GM23338 (cell line): ENCODE data around the gene FAT1. TPM values are rescaled to one million over a fixed set of nuclear protein-coding genes. Genes with fewer than 3 reads are reported as not detected.

Experiments
- ATAC-seq: fragments of 200-7000 bp; cut with Tn5 transposase; 3 replicates; pipeline ENCODE4 v1.9.1; 2020
- DNase-seq: peaks from one replicate; pipeline ENCODE4 v3.0.0-alpha.2; 2015; ENCODE audit warnings: low spot score
- H2AFZ ChIP-seq: fragments of 200-600 bp; sonication (generic); 2 replicates; pipeline ENCODE4 v1.8.0; 2016; ENCODE audit warnings: antibody characterized with exemption, mild to moderate bottlenecking, moderate library complexity
- H3F3A ChIP-seq: fragments of 200-600 bp; sonication (generic); replicated peaks from 2 replicates; pipeline ENCODE4 v1.8.0; 2017; ENCODE audit warnings: antibody characterized with exemption, mixed run types, low read depth
- H3K27ac ChIP-seq: fragments of 200-600 bp; sonication (generic); 2 replicates; pipeline ENCODE4 v1.6.1; 2016; ENCODE audit warnings: low read depth
- H3K27me3 ChIP-seq: fragments of 200-600 bp; sonication (generic); 2 replicates; pipeline ENCODE4 v1.8.0; 2016; ENCODE audit warnings: mild to moderate bottlenecking, mixed run types, moderate library complexity; ENCODE audit not compliant: insufficient read depth
- H3K36me3 ChIP-seq: fragments of 200-600 bp; sonication (generic); 2 replicates; pipeline ENCODE4 v1.8.0; 2016; ENCODE audit warnings: mild to moderate bottlenecking; ENCODE audit not compliant: insufficient read depth
- H3K4me1 ChIP-seq: fragments of 200-600 bp; sonication (generic); 2 replicates; pipeline ENCODE4 v1.8.0; 2016; ENCODE audit warnings: mild to moderate bottlenecking, moderate library complexity; ENCODE audit not compliant: insufficient read depth
- H3K4me2 ChIP-seq: fragments of 200-600 bp; sonication (generic); 2 replicates; pipeline ENCODE4 v1.7.1; 2017; ENCODE audit warnings: mixed run types
- H3K4me3 ChIP-seq: fragments of 200-600 bp; sonication (generic); 2 replicates; pipeline ENCODE4 v1.6.1; 2016; ENCODE audit warnings: mixed run types
- H3K79me2 ChIP-seq: fragments of 200-600 bp; sonication (generic); replicated peaks from 2 replicates; pipeline ENCODE4 v1.8.0; 2017; ENCODE audit warnings: mild to moderate bottlenecking; ENCODE audit not compliant: insufficient read depth
- H3K9me2 ChIP-seq: fragments of 200-600 bp; sonication (generic); 2 replicates; pipeline ENCODE4 v1.8.0; 2017; ENCODE audit not compliant: insufficient read depth
- H4K20me1 ChIP-seq: fragments of 200-600 bp; sonication (generic); replicated peaks from 2 replicates; pipeline ENCODE4 v1.8.0; 2017; ENCODE audit warnings: mild to moderate bottlenecking; ENCODE audit not compliant: insufficient read depth
- H3K27ac Mint-ChIP-seq: 2 replicates; pipeline ENCODE4 v1.8.0; 2020; ENCODE audit warnings: inconsistent platforms, mild to moderate bottlenecking, moderate library complexity, mixed read lengths
- H3K27me3 Mint-ChIP-seq: 3 replicates; pipeline ENCODE4 v1.8.0; 2022; ENCODE audit warnings: low read depth, mild to moderate bottlenecking, moderate library complexity, mixed read lengths, inconsistent platforms; ENCODE audit not compliant: insufficient read depth, poor library complexity
- H3K36me3 Mint-ChIP-seq: 3 replicates; pipeline ENCODE4 v1.8.0; 2021; ENCODE audit warnings: low read depth, mild to moderate bottlenecking, inconsistent platforms, moderate library complexity, mixed read lengths
- H3K4me1 Mint-ChIP-seq: 3 replicates; pipeline ENCODE4 v1.8.0; 2020; ENCODE audit warnings: mild to moderate bottlenecking, inconsistent platforms, mixed read lengths
- H3K4me3 Mint-ChIP-seq: 3 replicates; pipeline ENCODE4 v1.8.0; 2021; ENCODE audit warnings: moderate library complexity, mild to moderate bottlenecking, inconsistent platforms, mixed read lengths
- H3K9me3 Mint-ChIP-seq: 3 replicates; pipeline ENCODE4 v1.8.0; 2020; ENCODE audit warnings: moderate library complexity, mild to moderate bottlenecking, inconsistent platforms, mixed read lengths
- CREB1 ChIP-seq: fragments of 250-450 bp; sonication (Bioruptor Pico); IDR thresholded peaks from 2 replicates; pipeline ENCODE4 v1.5.0; 2020; ENCODE audit warnings: low read depth, mild to moderate bottlenecking, moderate library complexity
- CTCF ChIP-seq, 2 experiments: fragments of 200-600 bp in 1 of 2; sonication (generic) in 1 of 2; conservative IDR thresholded peaks; 2 replicates each; pipeline versions ENCODE4 v1.5.1 to v1.6.1; 2016 to 2017; ENCODE audit warnings: antibody characterized with exemption in 2 of 2, low read depth in 2 of 2, mild to moderate bottlenecking in 2 of 2, moderate library complexity in 1 of 2
- EZH2 ChIP-seq: fragments of 200-600 bp; sonication (generic); IDR thresholded peaks from one replicate; pipeline ENCODE4 v1.8.0; 2017; ENCODE audit warnings: antibody characterized with exemption, mild to moderate bottlenecking, low read depth; ENCODE audit not compliant: unreplicated experiment
- EZH2phosphoT487 ChIP-seq: fragments of 200-600 bp; sonication (generic); IDR thresholded peaks from one replicate; pipeline ENCODE4 v1.8.1; 2018; ENCODE audit warnings: antibody characterized with exemption; ENCODE audit not compliant: unreplicated experiment
- JUNB ChIP-seq: IDR thresholded peaks from one replicate; pipeline ENCODE4 v1.6.1; 2016; ENCODE audit warnings: antibody characterized with exemption; ENCODE audit not compliant: unreplicated experiment
- NANOG ChIP-seq: IDR thresholded peaks from 2 replicates; pipeline ENCODE4 v1.6.1; 2016; ENCODE audit warnings: antibody characterized with exemption, borderline replicate concordance
- POLR2AphosphoS5 ChIP-seq: IDR thresholded peaks from 2 replicates; pipeline ENCODE4 v1.6.1; 2016; ENCODE audit warnings: antibody characterized with exemption, low read depth
- STAT1 ChIP-seq: IDR thresholded peaks from one replicate; pipeline ENCODE4 v1.6.1; 2016; ENCODE audit warnings: antibody characterized with exemption; ENCODE audit not compliant: unreplicated experiment
- ZNF114 ChIP-seq: fragments of 250-450 bp; sonication (Bioruptor Pico); IDR thresholded peaks from 2 replicates; pipeline ENCODE4 v1.5.0; 2020; ENCODE audit warnings: mild to moderate bottlenecking, moderate library complexity
- ZNF331 ChIP-seq: fragments of 250-450 bp; sonication (Bioruptor Pico); IDR thresholded peaks from 2 replicates; pipeline ENCODE4 v1.5.0; 2020; ENCODE audit warnings: low read depth, mild to moderate bottlenecking, moderate library complexity
- polyA plus RNA-seq: library from polyadenylated mRNA; unstranded; fragments of >200 nt; fragmentation: Nextera tagmentation; extraction: Ambion mirVana; gene quantifications from 2 replicates; pipeline ENCODE4 v1.2.1, GENCODE V29; 2016
- total RNA-seq: library from RNA; depleted of rRNA; stranded (reverse); fragments of >200 nt; shearing (Covaris generic); gene quantifications from 2 replicates; pipeline ENCODE4 v1.2.3, GENCODE V29; 2014
- TF ChIP-seq, protein P1 (sequence below): fragments of 250-450 bp; sonication (Bioruptor Pico); IDR thresholded peaks from 2 replicates; pipeline ENCODE4 v1.5.0; 2020; ENCODE audit warnings: mild to moderate bottlenecking, moderate library complexity
- TF ChIP-seq, protein P2 (sequence below): IDR thresholded peaks from 2 replicates; pipeline ENCODE4 v1.6.1; 2016; ENCODE audit warnings: antibody characterized with exemption
- TF ChIP-seq, protein P3 (sequence below): IDR thresholded peaks from one replicate; pipeline ENCODE4 v1.6.1; 2018; ENCODE audit warnings: antibody characterized with exemption; ENCODE audit not compliant: unreplicated experiment

FAT1 gene
- total and polyA plus RNA-seq, 2 experiments from 2014 or later, result 37.6 to 137 TPM

GRCh38 chr4:186653969-186654368 is 69.7 kb downstream of the FAT1 start:
- H3K4me3 Mint-ChIP-seq, result no peak overlapping the region
- Histone ChIP-seq H3K9me2 (no peaks in the 10 kb centered on the region), H3K4me2 (peak overlapping the region; percentile 50; the same call in 1 of the 2 replicates), H3K79me2 (peaks cover 43% of the 10 kb centered on the region), H3K27ac (no peak overlapping the region), H3K4me1 (peaks cover 48% of the 10 kb centered on the region), H4K20me1 (no peaks in the 10 kb centered on the region), H3K27me3 (no peaks in the 10 kb centered on the region), H3F3A (no peaks in the 10 kb centered on the region), H3K4me3 (no peak overlapping the region), H3K36me3 (no peaks in the 10 kb centered on the region; the same call in 1 of the 2 replicates), H2AFZ (no peak overlapping the region)
- H3K9me3 Mint-ChIP-seq, result no peaks in the 10 kb centered on the region; the same call in 2 of the 3 replicates
- peak; percentile 37 for ATAC-seq
- no peak for DNase-seq
- TF ChIP-seq, protein P1, sequence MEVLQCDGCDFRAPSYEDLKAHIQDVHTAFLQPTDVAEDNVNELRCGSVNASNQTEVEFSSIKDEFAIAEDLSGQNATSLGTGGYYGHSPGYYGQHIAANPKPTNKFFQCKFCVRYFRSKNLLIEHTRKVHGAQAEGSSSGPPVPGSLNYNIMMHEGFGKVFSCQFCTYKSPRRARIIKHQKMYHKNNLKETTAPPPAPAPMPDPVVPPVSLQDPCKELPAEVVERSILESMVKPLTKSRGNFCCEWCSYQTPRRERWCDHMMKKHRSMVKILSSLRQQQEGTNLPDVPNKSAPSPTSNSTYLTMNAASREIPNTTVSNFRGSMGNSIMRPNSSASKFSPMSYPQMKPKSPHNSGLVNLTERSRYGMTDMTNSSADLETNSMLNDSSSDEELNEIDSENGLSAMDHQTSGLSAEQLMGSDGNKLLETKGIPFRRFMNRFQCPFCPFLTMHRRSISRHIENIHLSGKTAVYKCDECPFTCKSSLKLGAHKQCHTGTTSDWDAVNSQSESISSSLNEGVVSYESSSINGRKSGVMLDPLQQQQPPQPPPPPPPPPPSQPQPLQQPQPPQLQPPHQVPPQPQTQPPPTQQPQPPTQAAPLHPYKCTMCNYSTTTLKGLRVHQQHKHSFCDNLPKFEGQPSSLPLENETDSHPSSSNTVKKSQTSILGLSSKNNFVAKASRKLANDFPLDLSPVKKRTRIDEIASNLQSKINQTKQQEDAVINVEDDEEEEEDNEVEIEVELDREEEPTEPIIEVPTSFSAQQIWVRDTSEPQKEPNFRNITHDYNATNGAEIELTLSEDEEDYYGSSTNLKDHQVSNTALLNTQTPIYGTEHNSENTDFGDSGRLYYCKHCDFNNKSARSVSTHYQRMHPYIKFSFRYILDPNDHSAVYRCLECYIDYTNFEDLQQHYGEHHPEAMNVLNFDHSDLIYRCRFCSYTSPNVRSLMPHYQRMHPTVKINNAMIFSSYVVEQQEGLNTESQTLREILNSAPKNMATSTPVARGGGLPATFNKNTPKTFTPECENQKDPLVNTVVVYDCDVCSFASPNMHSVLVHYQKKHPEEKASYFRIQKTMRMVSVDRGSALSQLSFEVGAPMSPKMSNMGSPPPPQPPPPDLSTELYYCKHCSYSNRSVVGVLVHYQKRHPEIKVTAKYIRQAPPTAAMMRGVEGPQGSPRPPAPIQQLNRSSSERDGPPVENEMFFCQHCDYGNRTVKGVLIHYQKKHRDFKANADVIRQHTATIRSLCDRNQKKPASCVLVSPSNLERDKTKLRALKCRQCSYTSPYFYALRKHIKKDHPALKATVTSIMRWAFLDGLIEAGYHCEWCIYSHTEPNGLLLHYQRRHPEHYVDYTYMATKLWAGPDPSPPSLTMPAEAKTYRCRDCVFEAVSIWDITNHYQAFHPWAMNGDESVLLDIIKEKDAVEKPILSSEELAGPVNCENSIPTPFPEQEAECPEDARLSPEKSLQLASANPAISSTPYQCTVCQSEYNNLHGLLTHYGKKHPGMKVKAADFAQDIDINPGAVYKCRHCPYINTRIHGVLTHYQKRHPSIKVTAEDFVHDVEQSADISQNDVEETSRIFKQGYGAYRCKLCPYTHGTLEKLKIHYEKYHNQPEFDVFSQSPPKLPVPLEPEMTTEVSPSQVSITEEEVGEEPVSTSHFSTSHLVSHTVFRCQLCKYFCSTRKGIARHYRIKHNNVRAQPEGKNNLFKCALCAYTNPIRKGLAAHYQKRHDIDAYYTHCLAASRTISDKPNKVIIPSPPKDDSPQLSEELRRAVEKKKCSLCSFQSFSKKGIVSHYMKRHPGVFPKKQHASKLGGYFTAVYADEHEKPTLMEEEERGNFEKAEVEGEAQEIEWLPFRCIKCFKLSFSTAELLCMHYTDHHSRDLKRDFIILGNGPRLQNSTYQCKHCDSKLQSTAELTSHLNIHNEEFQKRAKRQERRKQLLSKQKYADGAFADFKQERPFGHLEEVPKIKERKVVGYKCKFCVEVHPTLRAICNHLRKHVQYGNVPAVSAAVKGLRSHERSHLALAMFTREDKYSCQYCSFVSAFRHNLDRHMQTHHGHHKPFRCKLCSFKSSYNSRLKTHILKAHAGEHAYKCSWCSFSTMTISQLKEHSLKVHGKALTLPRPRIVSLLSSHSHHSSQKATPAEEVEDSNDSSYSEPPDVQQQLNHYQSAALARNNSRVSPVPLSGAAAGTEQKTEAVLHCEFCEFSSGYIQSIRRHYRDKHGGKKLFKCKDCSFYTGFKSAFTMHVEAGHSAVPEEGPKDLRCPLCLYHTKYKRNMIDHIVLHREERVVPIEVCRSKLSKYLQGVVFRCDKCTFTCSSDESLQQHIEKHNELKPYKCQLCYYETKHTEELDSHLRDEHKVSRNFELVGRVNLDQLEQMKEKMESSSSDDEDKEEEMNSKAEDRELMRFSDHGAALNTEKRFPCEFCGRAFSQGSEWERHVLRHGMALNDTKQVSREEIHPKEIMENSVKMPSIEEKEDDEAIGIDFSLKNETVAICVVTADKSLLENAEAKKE, result no peak
- TF ChIP-seq, protein P2, sequence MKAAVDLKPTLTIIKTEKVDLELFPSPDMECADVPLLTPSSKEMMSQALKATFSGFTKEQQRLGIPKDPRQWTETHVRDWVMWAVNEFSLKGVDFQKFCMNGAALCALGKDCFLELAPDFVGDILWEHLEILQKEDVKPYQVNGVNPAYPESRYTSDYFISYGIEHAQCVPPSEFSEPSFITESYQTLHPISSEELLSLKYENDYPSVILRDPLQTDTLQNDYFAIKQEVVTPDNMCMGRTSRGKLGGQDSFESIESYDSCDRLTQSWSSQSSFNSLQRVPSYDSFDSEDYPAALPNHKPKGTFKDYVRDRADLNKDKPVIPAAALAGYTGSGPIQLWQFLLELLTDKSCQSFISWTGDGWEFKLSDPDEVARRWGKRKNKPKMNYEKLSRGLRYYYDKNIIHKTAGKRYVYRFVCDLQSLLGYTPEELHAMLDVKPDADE, result no peak
- TF ChIP-seq CREB1 (CRISPR knock-in tag), result no peak
- TF ChIP-seq STAT1, result no peak
- no peak for TF ChIP-seq CTCF (conservative IDR thresholded peaks at IDR 0.05; ENCODE audit: low read depth in 2 of 2)
- TF ChIP-seq ZNF114 (CRISPR knock-in tag), result no peak
- no peak for TF ChIP-seq ZNF331 (CRISPR knock-in tag)
- no peak for TF ChIP-seq EZH2phosphoT487
- no peak for TF ChIP-seq NANOG
- no peak for TF ChIP-seq JUNB
- TF ChIP-seq, protein P3, sequence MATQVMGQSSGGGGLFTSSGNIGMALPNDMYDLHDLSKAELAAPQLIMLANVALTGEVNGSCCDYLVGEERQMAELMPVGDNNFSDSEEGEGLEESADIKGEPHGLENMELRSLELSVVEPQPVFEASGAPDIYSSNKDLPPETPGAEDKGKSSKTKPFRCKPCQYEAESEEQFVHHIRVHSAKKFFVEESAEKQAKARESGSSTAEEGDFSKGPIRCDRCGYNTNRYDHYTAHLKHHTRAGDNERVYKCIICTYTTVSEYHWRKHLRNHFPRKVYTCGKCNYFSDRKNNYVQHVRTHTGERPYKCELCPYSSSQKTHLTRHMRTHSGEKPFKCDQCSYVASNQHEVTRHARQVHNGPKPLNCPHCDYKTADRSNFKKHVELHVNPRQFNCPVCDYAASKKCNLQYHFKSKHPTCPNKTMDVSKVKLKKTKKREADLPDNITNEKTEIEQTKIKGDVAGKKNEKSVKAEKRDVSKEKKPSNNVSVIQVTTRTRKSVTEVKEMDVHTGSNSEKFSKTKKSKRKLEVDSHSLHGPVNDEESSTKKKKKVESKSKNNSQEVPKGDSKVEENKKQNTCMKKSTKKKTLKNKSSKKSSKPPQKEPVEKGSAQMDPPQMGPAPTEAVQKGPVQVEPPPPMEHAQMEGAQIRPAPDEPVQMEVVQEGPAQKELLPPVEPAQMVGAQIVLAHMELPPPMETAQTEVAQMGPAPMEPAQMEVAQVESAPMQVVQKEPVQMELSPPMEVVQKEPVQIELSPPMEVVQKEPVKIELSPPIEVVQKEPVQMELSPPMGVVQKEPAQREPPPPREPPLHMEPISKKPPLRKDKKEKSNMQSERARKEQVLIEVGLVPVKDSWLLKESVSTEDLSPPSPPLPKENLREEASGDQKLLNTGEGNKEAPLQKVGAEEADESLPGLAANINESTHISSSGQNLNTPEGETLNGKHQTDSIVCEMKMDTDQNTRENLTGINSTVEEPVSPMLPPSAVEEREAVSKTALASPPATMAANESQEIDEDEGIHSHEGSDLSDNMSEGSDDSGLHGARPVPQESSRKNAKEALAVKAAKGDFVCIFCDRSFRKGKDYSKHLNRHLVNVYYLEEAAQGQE, result no peak
- no peak for TF ChIP-seq EZH2
- TF ChIP-seq POLR2AphosphoS5, result no peak
- peaks cover 23% of the 10 kb centered on the region; the same call in 2 of the 3 replicates for H3K36me3 Mint-ChIP-seq
- peak overlapping the region; percentile 19 for H3K27ac Mint-ChIP-seq
- peaks cover 59% of the 10 kb centered on the region for H3K4me1 Mint-ChIP-seq
- H3K27me3 Mint-ChIP-seq, result peaks cover 6% of the 10 kb centered on the region
